Kidney epithelial cell (primary cell): ENCODE measurements around the gene AOPEP. TPM values are rescaled to one million over a fixed set of nuclear protein-coding genes. Genes with fewer than 3 reads are reported as not detected.

Source experiments
- DNase-seq: peaks from one replicate; pipeline ENCODE4 v3.0.0-alpha.2; 2010; ENCODE audit warnings: low read depth
- H3K27me3 ChIP-seq: 2 replicates; pipeline ENCODE4 v1.6.0; 2011; ENCODE audit warnings: low read length; ENCODE audit not compliant: control insufficient read depth, insufficient read depth
- H3K36me3 ChIP-seq: 2 replicates; pipeline ENCODE4 v1.5.1; 2011; ENCODE audit warnings: low read length; ENCODE audit not compliant: control insufficient read depth, insufficient read depth
- H3K4me3 ChIP-seq: 2 replicates; pipeline ENCODE4 v1.5.1; 2011; ENCODE audit warnings: low read depth, mild to moderate bottlenecking, control low read depth, low read length
- total RNA-seq: library from RNA; depleted of rRNA; stranded (reverse); fragments of >200 nt; gene quantifications from 2 replicates; pipeline ENCODE4 v1.2.3, GENCODE V29; 2015
- TF ChIP-seq, protein P1 (sequence below): IDR thresholded peaks from 2 replicates; pipeline ENCODE4 v1.5.1; 2011; ENCODE audit warnings: mild to moderate bottlenecking, moderate library complexity, low read length, control low read depth, inconsistent platforms; ENCODE audit not compliant: insufficient read depth, poor library complexity, severe bottlenecking

AOPEP gene
- total RNA-seq, 1 donor from 2014 or later: 17.4 TPM

DNA sequence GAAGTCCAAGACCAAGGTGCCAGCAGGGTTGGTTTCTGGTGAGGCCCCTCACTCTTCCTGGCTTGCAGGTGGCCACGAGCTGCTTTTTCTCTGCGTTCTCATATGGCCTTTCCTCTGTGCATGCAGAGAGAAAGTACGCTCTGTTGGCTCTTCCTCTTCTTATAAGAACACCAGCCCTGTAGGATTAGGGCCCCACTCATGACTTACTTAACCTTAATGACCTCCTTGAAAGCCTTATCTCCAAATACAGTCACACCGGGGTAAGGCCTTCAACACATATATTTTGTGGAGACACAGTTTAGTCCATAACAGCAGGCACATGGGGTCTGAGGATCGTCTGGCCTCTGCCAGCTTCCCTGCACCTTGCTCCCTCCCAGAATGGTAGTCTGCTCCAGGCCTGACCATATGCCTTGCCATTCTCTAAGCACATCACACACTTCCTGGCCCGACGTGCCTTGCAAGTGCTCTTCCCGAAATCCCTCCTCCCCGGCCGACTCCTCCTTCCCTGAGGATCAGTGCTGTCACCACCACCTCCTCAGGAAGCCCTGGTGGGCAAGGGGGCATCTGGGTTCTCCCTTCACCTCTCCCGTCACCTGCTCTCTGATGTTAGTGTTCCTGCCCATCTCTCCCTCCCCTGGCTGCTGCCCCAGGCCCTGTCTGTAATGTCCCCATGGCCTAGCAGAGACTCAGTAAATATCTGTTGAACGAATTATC lies 200.7 kb downstream of the AOPEP start:
- H3K27me3 ChIP-seq: no peaks in the 10 kb centered on the region
- no peak for DNase-seq

DNA sequence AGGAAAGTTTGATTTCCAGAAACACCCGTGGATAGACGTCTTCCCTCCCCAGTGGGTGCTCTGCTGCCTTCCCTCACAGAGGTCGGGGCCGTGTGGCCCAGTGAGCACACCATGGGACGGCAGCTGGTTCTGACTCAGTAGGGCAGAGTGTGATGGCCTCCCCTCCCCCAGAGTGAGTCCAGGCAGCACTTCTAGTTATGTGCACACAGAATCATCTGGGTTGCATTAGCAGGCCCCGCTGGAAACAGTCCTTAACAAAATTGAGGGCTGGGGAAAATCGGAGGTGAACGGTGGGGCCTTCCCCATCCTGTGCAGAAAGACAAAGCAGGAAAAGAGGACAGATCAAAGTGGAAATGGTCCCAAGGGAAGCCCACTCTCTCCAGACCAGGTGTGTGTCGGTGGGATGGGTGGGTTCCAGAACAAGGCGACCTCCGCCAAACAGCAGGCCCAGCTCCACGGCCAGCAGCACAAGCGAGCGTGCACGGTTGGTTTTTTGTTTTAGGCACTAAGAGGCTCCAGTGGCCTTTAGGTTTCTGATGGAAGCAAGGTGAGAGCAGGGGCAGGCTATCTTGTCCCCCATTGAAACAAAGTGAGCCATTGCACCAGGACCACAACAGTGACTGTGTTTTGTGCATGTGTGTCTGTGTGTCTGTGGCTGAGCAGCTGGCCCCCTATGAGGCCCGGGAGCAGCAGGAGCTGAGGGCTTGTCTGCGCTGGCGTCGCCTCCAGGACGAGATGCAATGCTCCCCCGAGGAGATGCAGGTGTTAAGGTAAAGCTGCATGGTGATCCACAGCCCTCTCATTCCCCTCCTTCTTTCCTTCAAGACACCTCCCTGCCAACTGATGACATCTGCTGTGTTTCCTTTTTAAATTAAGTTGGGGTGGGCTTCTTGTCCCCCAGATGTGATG lies 201.5 kb downstream of the AOPEP start:
- no peaks in the 10 kb centered on the region for H3K36me3 ChIP-seq
- no peak for DNase-seq
- H3K4me3 ChIP-seq: no peak overlapping the region
- TF ChIP-seq, protein P1, sequence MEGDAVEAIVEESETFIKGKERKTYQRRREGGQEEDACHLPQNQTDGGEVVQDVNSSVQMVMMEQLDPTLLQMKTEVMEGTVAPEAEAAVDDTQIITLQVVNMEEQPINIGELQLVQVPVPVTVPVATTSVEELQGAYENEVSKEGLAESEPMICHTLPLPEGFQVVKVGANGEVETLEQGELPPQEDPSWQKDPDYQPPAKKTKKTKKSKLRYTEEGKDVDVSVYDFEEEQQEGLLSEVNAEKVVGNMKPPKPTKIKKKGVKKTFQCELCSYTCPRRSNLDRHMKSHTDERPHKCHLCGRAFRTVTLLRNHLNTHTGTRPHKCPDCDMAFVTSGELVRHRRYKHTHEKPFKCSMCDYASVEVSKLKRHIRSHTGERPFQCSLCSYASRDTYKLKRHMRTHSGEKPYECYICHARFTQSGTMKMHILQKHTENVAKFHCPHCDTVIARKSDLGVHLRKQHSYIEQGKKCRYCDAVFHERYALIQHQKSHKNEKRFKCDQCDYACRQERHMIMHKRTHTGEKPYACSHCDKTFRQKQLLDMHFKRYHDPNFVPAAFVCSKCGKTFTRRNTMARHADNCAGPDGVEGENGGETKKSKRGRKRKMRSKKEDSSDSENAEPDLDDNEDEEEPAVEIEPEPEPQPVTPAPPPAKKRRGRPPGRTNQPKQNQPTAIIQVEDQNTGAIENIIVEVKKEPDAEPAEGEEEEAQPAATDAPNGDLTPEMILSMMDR: no peak
- H3K27me3 ChIP-seq: no peaks in the 10 kb centered on the region

More for the DNA sequence above, 200.7 kb downstream of the AOPEP start:
- Histone ChIP-seq H3K4me3 (no peak overlapping the region), H3K36me3 (no peaks in the 10 kb centered on the region)
- TF ChIP-seq, protein P1: no peak

DNA sequence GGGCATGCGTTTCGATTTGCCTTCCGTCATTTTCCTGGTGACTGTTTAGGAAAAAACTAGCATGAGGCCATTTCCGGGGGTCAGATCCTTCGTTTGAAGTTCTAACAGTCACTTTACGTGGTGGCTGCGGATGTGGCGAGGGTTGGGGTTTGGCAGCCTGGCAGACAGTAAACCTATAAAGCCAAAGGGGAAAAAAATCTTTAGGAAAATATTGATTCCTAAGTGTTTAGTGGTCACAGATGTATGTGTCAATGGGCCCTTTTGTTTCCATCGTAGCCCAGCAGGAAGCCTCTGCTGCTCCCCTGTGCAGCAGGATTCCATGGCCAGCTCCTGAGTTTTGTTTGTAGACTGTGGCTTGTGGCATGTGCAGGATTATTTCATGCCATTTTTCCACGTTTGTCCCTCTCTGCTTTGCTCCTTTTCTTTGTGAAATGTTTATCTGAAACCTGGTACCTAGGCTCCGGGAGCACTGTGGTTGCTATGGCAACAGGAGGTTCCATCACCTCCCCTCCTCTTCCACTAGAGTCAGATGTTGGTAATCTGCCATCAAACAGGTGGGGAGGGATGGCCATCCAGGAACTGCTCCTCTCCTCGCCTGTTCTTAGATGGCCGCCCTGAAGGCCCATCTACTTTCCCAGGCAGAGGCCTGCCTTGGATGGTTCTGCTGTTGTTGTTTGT lies 202.3 kb downstream of the AOPEP start:
- TF ChIP-seq, protein P1: no peak
- DNase-seq: no peak
- H3K36me3 ChIP-seq: no peaks in the 10 kb centered on the region
- H3K27me3 ChIP-seq: no peaks in the 10 kb centered on the region
- no peak overlapping the region for H3K4me3 ChIP-seq

DNA sequence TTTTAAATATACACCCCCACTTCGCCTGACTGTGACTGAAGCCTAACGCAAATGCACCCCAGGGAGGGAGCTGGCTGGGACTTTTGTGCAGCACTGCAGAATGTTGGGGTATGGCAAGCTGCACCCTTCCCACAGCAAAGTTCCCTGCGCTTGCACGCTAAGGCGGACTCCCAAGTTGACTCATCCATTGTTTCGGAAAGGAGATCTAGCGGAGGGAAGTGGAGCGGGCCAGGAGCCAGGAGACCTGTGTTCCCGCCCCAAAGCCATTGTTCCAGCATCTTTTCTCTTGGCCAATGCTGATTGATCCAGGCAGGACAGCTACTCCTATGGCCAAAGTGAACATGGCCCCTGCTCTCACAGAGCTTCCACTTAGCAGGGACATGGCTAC lies 202.9 kb downstream of the AOPEP start:
- DNase-seq: no peak
- TF ChIP-seq, protein P1: no peak
- H3K4me3 ChIP-seq: no peak overlapping the region

DNA sequence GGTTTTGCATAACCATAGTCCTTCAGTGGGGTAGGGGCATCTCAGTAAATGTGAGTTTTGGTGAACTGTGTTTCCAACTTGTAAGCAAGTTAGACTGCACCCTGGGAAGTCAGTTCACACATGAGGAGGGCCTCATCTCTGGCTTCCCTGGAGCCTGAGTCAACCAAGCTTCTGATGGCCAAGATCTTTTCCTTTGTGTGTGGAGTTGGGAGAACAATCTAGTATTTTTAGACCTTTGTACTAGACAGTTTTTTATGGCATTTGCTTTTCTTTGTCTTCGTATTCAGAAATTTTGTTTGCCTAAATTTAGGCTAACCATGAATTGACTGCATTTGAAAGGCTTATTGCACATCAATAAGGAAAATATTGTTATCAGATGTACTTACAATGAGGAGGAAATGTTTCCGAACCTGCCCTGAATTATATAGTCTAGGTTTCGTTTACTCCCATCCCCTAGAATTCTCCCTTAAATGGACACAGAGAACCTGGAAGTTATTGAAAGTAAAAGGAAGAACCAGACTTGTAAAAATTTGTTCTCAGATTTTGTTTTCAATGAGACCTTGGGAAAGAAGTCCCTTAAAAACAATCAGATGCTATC lies 204.6 kb downstream of the AOPEP start:
- TF ChIP-seq, protein P1: no peak
- DNase-seq: no peak
- Histone ChIP-seq H3K27me3 (no peaks in the 10 kb centered on the region), H3K4me3 (no peak overlapping the region), H3K36me3 (no peaks in the 10 kb centered on the region)

More for the DNA sequence above, 202.9 kb downstream of the AOPEP start:
- no peaks in the 10 kb centered on the region for H3K36me3 ChIP-seq
- H3K27me3 ChIP-seq: no peaks in the 10 kb centered on the region
